Superior temporal gyrus (tissue), 1 donor: ENCODE data around the gene RIPK1.

Source experiments
- DNase-seq: peaks from one replicate; pipeline ENCODE4 v3.0.0-alpha.2; 2016; ENCODE audit errors: extremely low spot score

RIPK1 gene

DNA sequence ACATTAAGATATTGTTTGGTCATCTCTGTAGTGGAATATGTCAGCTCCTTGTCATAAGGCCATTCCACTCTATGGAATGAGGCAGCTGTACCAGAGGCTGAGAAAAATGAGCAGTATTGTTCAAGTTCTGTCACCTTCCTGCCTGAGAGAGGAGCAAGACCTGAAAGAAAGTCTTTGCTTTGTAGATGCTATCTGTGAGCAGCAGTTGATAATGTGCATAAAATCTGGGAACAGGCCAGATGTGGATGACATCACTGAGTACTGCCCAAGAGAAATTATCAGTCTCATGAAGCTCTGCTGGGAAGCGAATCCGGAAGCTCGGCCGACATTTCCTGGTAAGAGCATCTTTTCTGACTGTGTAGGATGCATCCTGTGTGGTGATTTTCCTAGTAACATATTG is 16.8 kb downstream of the RIPK1 start:
- DNase-seq, result peak; percentile 40

- DNase-seq, result no peak
Observed at GRCh38 chr6:3086282-3086946, 18.1 kb downstream of the RIPK1 start.

DNA sequence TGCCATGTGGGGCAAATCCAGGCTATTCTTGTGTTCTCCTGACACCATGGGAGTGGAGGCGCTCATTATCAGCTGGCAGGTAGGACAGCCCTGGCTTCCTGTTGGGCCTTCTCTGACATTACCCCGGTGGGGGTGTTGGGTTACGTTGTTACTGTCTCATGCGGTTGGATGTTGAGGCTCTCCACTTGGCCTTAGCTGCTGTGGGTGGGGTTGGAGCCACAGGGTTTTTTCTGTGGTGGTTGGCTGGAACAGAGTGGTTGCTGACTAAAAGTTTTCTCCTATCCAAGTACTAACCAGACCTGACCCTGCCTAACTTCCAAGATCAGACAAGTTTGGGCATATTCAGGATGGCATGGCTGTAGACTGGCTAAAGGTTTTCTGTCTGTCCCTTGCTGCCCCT is 20.2 kb downstream of the RIPK1 start:
- DNase-seq, result no peak

DNA sequence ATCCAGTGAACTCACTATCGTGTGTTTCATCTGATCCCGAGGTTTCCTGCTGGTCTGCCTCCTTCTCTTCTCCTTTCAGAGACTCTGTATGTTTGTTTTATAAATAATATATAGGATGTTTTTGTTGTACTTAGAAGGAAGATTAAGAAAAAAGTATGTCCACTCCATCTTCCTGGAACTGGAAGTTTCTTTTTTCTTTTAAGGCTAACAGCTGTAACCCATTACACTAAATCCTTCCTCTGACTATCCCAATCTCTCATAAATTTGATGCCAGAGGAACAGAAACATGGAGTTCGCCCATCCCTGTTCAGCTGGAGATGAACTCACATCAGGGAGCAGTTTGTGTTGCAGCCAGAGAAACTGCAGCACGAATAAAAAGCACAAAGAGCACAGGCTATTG is 20.7 kb downstream of the RIPK1 start:
- no peak for DNase-seq

DNA sequence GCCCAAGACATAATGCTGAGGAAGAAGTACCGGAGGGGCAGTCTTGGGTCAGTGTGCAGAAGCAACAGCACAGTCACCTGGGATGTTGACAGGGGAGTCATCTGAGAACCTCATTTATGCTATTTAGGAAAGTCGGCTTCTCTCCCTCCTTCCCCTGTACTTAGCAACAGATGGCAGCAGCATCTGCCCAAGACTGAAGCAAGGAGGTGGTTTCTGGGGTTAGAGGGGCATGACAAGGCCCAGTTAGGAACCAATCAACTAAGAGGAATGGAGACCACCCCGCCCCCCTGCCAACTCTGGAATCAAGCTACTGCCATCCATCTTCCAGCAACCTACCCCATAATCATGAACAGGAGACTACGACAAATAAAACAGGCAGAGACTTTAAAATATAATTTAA is 21.7 kb downstream of the RIPK1 start:
- DNase-seq, result no peak

- DNase-seq, result no peak
Observed at GRCh38 chr6:3094815-3095214, 26.5 kb downstream of the RIPK1 start.

- no peak for DNase-seq
Observed at GRCh38 chr6:3102875-3103274, 34.6 kb downstream of the RIPK1 start.

- DNase-seq, result no peak
Observed at GRCh38 chr6:3108746-3109414, 40.6 kb downstream of the RIPK1 start.

GRCh38 chr6:3109761-3110160 is 41.5 kb downstream of the RIPK1 start:
- DNase-seq, result no peak

- DNase-seq, result no peak
Observed at GRCh38 chr6:3114377-3114776, 46.1 kb downstream of the RIPK1 start.

DNA sequence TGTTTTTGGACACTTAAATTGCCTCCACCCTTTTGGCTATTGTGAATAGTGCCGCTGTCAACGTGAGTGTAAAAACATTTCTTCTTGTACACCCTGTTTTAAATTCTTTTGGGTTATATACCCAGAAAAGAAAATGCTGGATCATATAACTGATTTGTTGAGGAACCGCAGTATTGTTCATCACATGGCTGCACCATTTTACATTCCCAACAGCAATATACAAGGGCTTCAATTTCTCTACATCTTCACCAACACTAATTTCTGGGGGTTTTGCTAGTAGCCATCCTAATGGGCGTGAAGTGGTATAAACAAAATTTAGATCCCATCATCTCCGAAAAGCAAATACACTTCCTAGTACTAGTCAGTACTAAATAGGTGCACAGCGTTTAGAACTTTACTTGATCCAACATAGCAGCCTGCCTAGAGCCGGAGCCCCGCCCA is 49.6 kb downstream of the RIPK1 start:
- DNase-seq, result no peak

GRCh38 chr6:3118353-3119039 is 50.2 kb downstream of the RIPK1 start, which contains the start of gene BPHL:
TSS of gene BPHL (plus strand) at chr6:3118711. CDS start at chr6:3118741, 30 bp downstream.
- peak; percentile 96 for DNase-seq

DNA sequence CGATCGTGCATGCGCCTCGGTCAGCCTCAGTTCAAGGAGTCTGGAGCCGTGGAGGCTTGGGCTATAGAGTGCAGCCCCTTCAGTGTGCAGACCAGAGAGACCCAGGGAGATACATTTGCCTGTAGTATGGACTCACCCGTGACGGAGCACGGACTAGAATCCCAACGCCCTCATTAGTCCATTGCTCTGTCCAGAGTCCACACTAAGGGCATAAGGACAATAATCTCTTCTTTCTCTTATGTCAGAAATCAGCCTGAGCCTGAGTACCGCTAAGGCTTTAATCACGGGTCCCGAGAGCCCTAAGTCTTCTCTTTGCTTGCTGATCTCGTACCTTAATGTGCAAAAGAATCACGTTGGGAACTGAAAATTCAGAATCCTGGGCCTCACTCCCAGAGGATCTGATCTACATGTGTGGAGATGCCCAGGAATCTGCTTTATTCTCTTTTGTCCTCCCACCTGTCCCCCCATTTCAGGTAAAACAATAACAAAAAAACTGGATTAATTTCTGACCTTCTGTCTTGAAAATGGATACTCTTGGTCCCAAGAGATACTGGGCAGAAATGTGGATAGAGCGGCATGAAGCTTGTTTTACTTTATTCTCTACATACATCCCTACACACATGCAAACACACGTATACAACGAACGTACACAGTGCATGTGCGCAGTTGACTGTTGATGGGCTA is 50.9 kb downstream of the RIPK1 start:
- peak; percentile 33 for DNase-seq

- DNase-seq, result no peak
Observed at GRCh38 chr6:3120765-3121089, 52.4 kb downstream of the RIPK1 start.

- DNase-seq, result no peak
Observed at GRCh38 chr6:3122823-3123182, 54.5 kb downstream of the RIPK1 start.

GRCh38 chr6:3124667-3125066 is 56.4 kb downstream of the RIPK1 start:
- DNase-seq, result no peak

DNA sequence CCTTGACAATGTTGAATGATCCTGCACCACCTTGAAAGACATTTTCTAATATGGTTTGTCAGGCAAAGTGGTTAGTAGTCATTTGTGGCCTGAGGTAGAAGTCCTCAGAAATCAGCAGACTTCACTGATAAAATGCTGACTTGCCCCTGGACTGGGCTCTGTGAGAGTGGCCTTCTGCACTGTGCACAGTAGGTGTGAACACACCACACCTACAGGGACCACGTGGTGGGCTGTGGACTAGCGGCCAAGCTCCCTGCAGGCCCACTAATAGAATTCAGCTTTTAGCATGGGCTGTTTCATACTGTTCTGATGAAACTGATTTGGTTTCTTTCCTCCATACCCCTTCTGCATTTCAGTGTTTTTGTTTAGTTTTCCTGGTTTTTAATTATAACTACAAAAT is 57.5 kb downstream of the RIPK1 start:
- DNase-seq, result no peak

- no peak for DNase-seq
Observed at GRCh38 chr6:3128356-3129108, 60.2 kb downstream of the RIPK1 start.

GRCh38 chr6:3131695-3132094 is 63.4 kb downstream of the RIPK1 start:
- DNase-seq, result no peak

GRCh38 chr6:3133515-3133914 is 65.2 kb downstream of the RIPK1 start:
- DNase-seq, result no peak

DNA sequence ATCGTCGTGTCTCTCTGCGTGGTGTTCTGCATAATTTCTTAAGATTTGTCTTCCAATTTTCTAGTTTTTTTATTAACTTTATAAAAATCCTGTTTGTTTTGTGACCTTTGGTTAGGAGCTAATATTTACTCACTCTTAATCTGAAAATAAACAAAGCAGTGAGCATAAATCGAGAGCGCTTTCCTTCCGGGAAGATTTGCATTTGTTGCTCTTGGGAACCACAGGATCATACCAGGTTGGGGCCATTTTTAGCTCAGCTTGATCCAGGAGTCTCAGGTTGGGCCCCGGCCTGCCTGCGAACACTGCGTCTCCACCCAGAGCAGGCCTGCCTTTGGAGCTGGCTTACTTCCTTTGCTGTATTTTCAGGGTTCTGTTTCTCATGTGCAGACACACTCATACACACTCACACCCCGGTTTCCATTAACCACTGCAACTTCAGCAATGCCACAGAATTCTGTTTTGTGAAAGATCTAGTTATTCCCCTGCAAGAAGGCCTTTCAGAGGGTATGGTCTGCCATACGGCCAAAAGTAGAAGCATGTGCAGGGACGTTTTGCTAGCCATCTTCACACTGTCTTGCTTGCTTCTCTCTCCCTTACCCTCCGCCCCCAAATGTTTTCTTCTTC is 67.5 kb downstream of the RIPK1 start:
- no peak for DNase-seq
